Stimulated activated CD4-positive, alpha-beta T cell treated with anti-CD3 and anti-CD28 coated beads, TNF-alpha, amount 100 ng/mL, for 24 hours (primary cell): ENCODE measurements around the gene CCL28.

Source experiments
- DNase-seq, 3 experiments: peaks; one replicate each; pipeline ENCODE4 v3.0.0-alpha.2; 2020; ENCODE audit warnings: low read depth in 3 of 3

The CCL28 gene

GRCh38 chr5:43357878-43358281 is 54.3 kb downstream of the CCL28 start:
- no peak for DNase-seq

- no peak for DNase-seq
These were observed 55.1 kb downstream of the CCL28 start for GRCh38 chr5:43357067-43357466.

- DNase-seq = no peak
These were observed 57.4 kb downstream of the CCL28 start for GRCh38 chr5:43354774-43355173.

GRCh38 chr5:43353668-43354067 is 58.5 kb downstream of the CCL28 start:
- DNase-seq = no peak

- no peak for DNase-seq
These were observed 59.3 kb downstream of the CCL28 start for GRCh38 chr5:43352915-43353314.

GRCh38 chr5:43352131-43352530 is 60.1 kb downstream of the CCL28 start:
- no peak for DNase-seq

- no peak for DNase-seq
These were observed 63.3 kb downstream of the CCL28 start for GRCh38 chr5:43348861-43349363.

GRCh38 chr5:43348207-43348606 is 64.0 kb downstream of the CCL28 start:
- DNase-seq = no peak

- no peak for DNase-seq
These were observed 73.3 kb downstream of the CCL28 start for GRCh38 chr5:43338862-43339261.

- DNase-seq = no peak
These were observed 76.0 kb downstream of the CCL28 start for GRCh38 chr5:43336159-43336558.

GRCh38 chr5:43335681-43336080 is 76.5 kb downstream of the CCL28 start:
- no peak for DNase-seq

- DNase-seq = no peak
These were observed 79.8 kb downstream of the CCL28 start for GRCh38 chr5:43332401-43332800.
